GM12878 (cell line): ENCODE results near the gene CD34.

ENCODE experiments used
- BCL3 ChIP-seq: IDR thresholded peaks from 2 replicates; pipeline ENCODE4 v1.6.1; 2011; ENCODE audit warnings: borderline replicate concordance, low read depth, mild to moderate bottlenecking, moderate library complexity, low read length; ENCODE audit not compliant: insufficient read depth, poor library complexity, severe bottlenecking
- CTCF ChIP-seq, 3 experiments: IDR thresholded peaks in 2 of 3; conservative IDR thresholded peaks in 1 of 3; 2 replicates each; pipeline ENCODE4 v1.5.1; 2011; ENCODE audit warnings: low read depth in 3 of 3, low read length in 3 of 3, mild to moderate bottlenecking in 3 of 3, control low read depth in 2 of 3, moderate library complexity in 2 of 3, inconsistent platforms in 1 of 3, mixed read lengths in 1 of 3; ENCODE audit not compliant: control insufficient read depth in 2 of 3, insufficient read depth in 1 of 3; ENCODE audit errors: extremely low read depth in 1 of 3
- IKZF2 ChIP-seq, 2 experiments: fragments of 450-650 bp; IDR thresholded peaks; 2 replicates each; pipeline ENCODE4 v1.6.1; 2017; ENCODE audit warnings: mild to moderate bottlenecking in 2 of 2, moderate library complexity in 2 of 2
- NFIC ChIP-seq: IDR thresholded peaks from 2 replicates; pipeline ENCODE4 v1.6.1; 2012; ENCODE audit warnings: low read depth, mild to moderate bottlenecking, inconsistent platforms, low read length, moderate library complexity
- PAX8 ChIP-seq: fragments of 450-650 bp; IDR thresholded peaks from 2 replicates; pipeline ENCODE4 v1.6.1; 2017; ENCODE audit warnings: mild to moderate bottlenecking, moderate library complexity
- RAD51 ChIP-seq: fragments of 450-650 bp; IDR thresholded peaks from 2 replicates; pipeline ENCODE4 v1.6.1; 2016; ENCODE audit warnings: moderate library complexity, mild to moderate bottlenecking, inconsistent platforms
- SRF ChIP-seq, 2 experiments: IDR thresholded peaks; 2 replicates each; pipeline ENCODE4 v1.6.1; 2011; ENCODE audit warnings: low read depth in 2 of 2, low read length in 2 of 2, mild to moderate bottlenecking in 1 of 2, moderate library complexity in 1 of 2
- YY1 ChIP-seq: IDR thresholded peaks from 2 replicates; pipeline ENCODE4 v1.6.1; 2011; ENCODE audit warnings: low read depth, mild to moderate bottlenecking, low read length
- ZNF24 ChIP-seq: fragments of 450-650 bp; IDR thresholded peaks from 2 replicates; pipeline ENCODE4 v1.6.1; 2017; ENCODE audit warnings: antibody characterized with exemption, mild to moderate bottlenecking

GRCh38 chr1:207841293-207841692 lies 69.6 kb downstream of the CD34 start:
- no peak for TF ChIP-seq NFIC
- no peak for TF ChIP-seq BCL3
- TF ChIP-seq ZNF24 = no peak
- TF ChIP-seq RAD51 = no peak
- no peak for TF ChIP-seq IKZF2 (IDR thresholded peaks at IDR 0.05)
- TF ChIP-seq SRF (IDR thresholded peaks at IDR 0.05; ENCODE audit: low read depth in 2 of 2, low read length in 2 of 2) = no peak
- no peak for TF ChIP-seq CTCF (IDR thresholded peaks at IDR 0.05 in 2 of 3, conservative IDR thresholded peaks at IDR 0.05 in 1 of 3; ENCODE audit: control insufficient read depth in 2 of 3, extremely low read depth in 1 of 3, insufficient read depth in 1 of 3, low read depth in 3 of 3, low read length in 3 of 3)
- no peak for TF ChIP-seq YY1
- TF ChIP-seq PAX8 = no peak
